Measurements from ENCODE around the gene AMD1.

Gene AMD1

DNA sequence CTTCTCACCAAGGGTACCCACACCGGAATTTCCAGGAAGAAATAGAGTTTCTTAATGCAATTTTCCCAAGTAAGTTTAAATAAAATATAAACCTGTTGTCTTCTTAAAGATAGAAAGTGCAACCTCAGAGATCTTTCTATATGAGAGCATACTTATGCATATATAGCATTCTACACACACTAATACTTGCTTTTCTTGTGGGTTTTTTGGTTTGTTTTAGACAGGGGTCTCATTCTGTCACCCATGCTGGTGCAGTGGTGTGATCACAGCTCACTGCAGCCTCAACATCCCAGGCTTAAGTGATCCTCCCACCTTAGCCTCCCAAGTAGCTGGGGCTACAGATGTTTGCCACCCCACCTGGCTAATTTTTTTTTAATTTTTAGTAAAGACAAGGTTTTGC, 15.7 kb downstream of the AMD1 start:
- Histone ChIP-seq H3K79me2 (ENCODE audit: insufficient read depth, low read length) (peaks cover 71% of the 10 kb centered on the region), H3K27me3 (ENCODE audit: low read length) (no peaks in the 10 kb centered on the region), H3K4me2 (ENCODE audit: low read depth, low read length, poor library complexity, severe bottlenecking) (no peak overlapping the region), H3K4me3 (ENCODE audit: insufficient read depth, low read length, poor library complexity, severe bottlenecking) (no peak overlapping the region), H3F3A (ENCODE audit: insufficient read depth) (peaks cover 10% of the 10 kb centered on the region), H3K9me2 (replicated peaks; ENCODE audit: insufficient read depth, low read length) (no peaks in the 10 kb centered on the region), H3K27ac (ENCODE audit: low read depth, low read length) (no peak overlapping the region), H3K9me3 (ENCODE audit: insufficient read depth, low read length) (no peaks in the 10 kb centered on the region), H3K9ac (ENCODE audit: low read length) (no peak overlapping the region), H3K36me3 (ENCODE audit: low read length) (peaks cover 58% of the 10 kb centered on the region), H4K20me1 (ENCODE audit: low read depth, low read length) (peaks cover 49% of the 10 kb centered on the region), H2AFZ (ENCODE audit: low read depth, low read length, severe bottlenecking) (no peak overlapping the region)
- TF ChIP-seq EZH2phosphoT487 (conservative IDR thresholded peaks at IDR 0.05; ENCODE audit: low read length) (no peak), CTCF (IDR thresholded peaks at IDR 0.05; ENCODE audit: insufficient read depth, low read length, poor library complexity, severe bottlenecking) (no peak)

DNA sequence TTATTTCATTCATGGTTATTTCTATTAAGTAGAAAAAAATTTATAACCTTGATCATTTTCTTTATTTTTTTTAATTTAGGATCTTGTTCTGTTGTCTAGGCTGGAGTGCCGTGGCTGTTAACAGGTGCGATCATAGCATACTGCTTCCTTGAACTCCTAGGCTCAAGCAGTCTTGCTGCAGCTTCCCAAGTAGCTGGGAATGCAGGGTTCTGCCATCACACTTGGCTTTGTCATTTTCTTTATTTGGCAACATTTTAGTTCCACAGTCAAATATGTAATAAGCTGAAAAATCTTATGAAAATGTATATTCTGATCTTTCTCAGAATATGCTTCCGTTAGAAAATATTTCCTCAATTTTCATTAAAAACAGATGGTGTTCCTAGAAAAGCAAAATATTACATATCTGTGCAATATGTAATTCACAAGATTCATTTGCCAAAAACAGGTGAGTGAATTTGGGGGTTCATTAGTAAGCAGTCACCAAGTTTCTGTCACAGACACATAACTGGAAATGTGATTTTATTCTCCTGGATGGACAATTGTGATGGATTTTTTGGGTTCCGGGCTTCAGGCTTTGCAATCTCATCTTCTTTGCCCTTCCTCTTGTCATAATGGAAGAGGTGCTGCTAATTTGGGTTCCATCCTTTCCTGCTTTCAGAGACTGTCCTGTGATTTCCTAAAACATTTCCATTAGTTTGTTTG, 21.5 kb downstream of the AMD1 start:
- no peak for TF ChIP-seq EZH2phosphoT487 (conservative IDR thresholded peaks at IDR 0.05; ENCODE audit: low read length)
- no peak for TF ChIP-seq CTCF (IDR thresholded peaks at IDR 0.05; ENCODE audit: insufficient read depth, low read length, poor library complexity, severe bottlenecking)
- Histone ChIP-seq H3K27me3 (ENCODE audit: low read length) (no peaks in the 10 kb centered on the region), H3F3A (ENCODE audit: insufficient read depth) (peaks cover 7% of the 10 kb centered on the region; the same call in 1 of the 2 replicates), H3K79me2 (ENCODE audit: insufficient read depth, low read length) (peaks cover 13% of the 10 kb centered on the region), H3K36me3 (ENCODE audit: low read length) (peaks cover 49% of the 10 kb centered on the region), H3K9ac (ENCODE audit: low read length) (no peak overlapping the region), H4K20me1 (ENCODE audit: low read depth, low read length) (peaks cover 6% of the 10 kb centered on the region; the same call in 1 of the 2 replicates), H3K9me3 (ENCODE audit: insufficient read depth, low read length) (no peaks in the 10 kb centered on the region), H2AFZ (ENCODE audit: low read depth, low read length, severe bottlenecking) (no peak overlapping the region), H3K4me3 (ENCODE audit: insufficient read depth, low read length, poor library complexity, severe bottlenecking) (no peak overlapping the region), H3K27ac (ENCODE audit: low read depth, low read length) (no peak overlapping the region), H3K4me2 (ENCODE audit: low read depth, low read length, poor library complexity, severe bottlenecking) (no peak overlapping the region), H3K9me2 (replicated peaks; ENCODE audit: insufficient read depth, low read length) (no peaks in the 10 kb centered on the region)

DNA sequence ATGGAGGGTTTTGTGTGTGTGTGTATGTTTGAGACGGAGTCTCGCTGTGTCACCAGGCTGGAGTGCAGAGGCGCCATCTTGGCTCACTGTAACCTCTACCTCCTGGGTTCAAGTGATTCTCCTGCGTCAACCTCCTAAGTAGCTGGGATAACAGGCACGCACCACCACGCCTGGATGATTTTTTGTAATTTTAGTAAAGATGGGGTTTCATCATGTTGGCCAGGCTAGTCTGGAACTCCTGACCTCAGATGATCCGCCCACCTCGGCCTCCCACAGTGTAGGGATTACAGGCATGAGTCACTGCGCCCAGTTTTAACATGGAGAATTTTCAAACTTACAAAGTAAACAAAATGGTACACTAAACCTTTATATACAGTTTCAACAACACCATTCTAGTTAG, 22.8 kb downstream of the AMD1 start:
- TF ChIP-seq CTCF (IDR thresholded peaks at IDR 0.05; ENCODE audit: insufficient read depth, low read length, poor library complexity, severe bottlenecking) = no peak
- no peak for TF ChIP-seq EZH2phosphoT487 (conservative IDR thresholded peaks at IDR 0.05; ENCODE audit: low read length)
- Histone ChIP-seq H3K27me3 (ENCODE audit: low read length) (no peaks in the 10 kb centered on the region), H3K9me2 (replicated peaks; ENCODE audit: insufficient read depth, low read length) (no peaks in the 10 kb centered on the region), H4K20me1 (ENCODE audit: low read depth, low read length) (no peaks in the 10 kb centered on the region), H3K9ac (ENCODE audit: low read length) (no peak overlapping the region), H3K9me3 (ENCODE audit: insufficient read depth, low read length) (no peaks in the 10 kb centered on the region), H3K27ac (ENCODE audit: low read depth, low read length) (no peak overlapping the region), H3K4me3 (ENCODE audit: insufficient read depth, low read length, poor library complexity, severe bottlenecking) (no peak overlapping the region), H2AFZ (ENCODE audit: low read depth, low read length, severe bottlenecking) (no peak overlapping the region), H3K4me2 (ENCODE audit: low read depth, low read length, poor library complexity, severe bottlenecking) (no peak overlapping the region), H3K79me2 (ENCODE audit: insufficient read depth, low read length) (no peaks in the 10 kb centered on the region; the same call in 1 of the 2 replicates), H3F3A (ENCODE audit: insufficient read depth) (peaks cover 7% of the 10 kb centered on the region; the same call in 1 of the 2 replicates), H3K36me3 (ENCODE audit: low read length) (peaks cover 37% of the 10 kb centered on the region)

Measured in SU-DHL-6 (cell line).